ENCODE measurements around the gene ZNF140. TPM values are rescaled to one million over a fixed set of nuclear protein-coding genes. Genes with fewer than 3 reads are reported as not detected.

ZNF140 gene
- total RNA-seq, 6 experiments from 2014 or later: 5.9 to 9.3 (median 6.9) TPM

DNA sequence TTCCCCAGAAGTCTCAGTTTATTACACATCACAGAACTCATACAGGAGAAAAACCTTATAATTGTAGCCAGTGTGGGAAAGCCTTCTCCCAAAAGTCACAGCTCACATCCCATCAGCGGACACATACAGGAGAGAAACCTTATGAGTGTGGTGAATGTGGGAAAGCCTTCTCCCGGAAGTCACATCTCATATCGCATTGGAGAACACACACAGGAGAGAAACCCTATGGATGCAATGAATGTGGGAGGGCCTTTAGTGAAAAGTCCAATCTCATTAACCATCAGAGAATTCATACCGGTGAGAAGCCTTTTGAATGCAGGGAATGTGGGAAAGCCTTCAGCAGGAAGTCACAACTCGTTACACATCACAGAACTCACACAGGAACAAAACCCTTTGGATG is 23.3 kb upstream of the ZNF140 start:
- no peak overlapping the region for H3K4me3 ChIP-seq
- no peaks in the 10 kb centered on the region for H3K27me3 ChIP-seq
- H3K36me3 ChIP-seq: peaks cover 0 to 26% (median 10%) of the 10 kb centered on the region in 4 donors
- H3K9me3 ChIP-seq: peaks cover 11 to 96% (median 58%) of the 10 kb centered on the region in 4 donors
- no peak for TF ChIP-seq POLR2A (IDR thresholded peaks at IDR 0.05)
- TF ChIP-seq, protein P1, sequence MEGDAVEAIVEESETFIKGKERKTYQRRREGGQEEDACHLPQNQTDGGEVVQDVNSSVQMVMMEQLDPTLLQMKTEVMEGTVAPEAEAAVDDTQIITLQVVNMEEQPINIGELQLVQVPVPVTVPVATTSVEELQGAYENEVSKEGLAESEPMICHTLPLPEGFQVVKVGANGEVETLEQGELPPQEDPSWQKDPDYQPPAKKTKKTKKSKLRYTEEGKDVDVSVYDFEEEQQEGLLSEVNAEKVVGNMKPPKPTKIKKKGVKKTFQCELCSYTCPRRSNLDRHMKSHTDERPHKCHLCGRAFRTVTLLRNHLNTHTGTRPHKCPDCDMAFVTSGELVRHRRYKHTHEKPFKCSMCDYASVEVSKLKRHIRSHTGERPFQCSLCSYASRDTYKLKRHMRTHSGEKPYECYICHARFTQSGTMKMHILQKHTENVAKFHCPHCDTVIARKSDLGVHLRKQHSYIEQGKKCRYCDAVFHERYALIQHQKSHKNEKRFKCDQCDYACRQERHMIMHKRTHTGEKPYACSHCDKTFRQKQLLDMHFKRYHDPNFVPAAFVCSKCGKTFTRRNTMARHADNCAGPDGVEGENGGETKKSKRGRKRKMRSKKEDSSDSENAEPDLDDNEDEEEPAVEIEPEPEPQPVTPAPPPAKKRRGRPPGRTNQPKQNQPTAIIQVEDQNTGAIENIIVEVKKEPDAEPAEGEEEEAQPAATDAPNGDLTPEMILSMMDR (IDR thresholded peaks at IDR 0.05): no peak
- WGBS (ENCODE audit: insufficient coverage, low coverage, low lambda C conversion rate, missing lambda C conversion rate): 97% methylated on average over 5 of the region's 5 CpGs
- DNase-seq (no peak), ATAC-seq (no peak)
- H3K4me1 ChIP-seq: no peaks in the 10 kb centered on the region
- intact Hi-C loops (cut with DNase I): no loop called here
- no peak overlapping the region for H3K27ac ChIP-seq

DNA sequence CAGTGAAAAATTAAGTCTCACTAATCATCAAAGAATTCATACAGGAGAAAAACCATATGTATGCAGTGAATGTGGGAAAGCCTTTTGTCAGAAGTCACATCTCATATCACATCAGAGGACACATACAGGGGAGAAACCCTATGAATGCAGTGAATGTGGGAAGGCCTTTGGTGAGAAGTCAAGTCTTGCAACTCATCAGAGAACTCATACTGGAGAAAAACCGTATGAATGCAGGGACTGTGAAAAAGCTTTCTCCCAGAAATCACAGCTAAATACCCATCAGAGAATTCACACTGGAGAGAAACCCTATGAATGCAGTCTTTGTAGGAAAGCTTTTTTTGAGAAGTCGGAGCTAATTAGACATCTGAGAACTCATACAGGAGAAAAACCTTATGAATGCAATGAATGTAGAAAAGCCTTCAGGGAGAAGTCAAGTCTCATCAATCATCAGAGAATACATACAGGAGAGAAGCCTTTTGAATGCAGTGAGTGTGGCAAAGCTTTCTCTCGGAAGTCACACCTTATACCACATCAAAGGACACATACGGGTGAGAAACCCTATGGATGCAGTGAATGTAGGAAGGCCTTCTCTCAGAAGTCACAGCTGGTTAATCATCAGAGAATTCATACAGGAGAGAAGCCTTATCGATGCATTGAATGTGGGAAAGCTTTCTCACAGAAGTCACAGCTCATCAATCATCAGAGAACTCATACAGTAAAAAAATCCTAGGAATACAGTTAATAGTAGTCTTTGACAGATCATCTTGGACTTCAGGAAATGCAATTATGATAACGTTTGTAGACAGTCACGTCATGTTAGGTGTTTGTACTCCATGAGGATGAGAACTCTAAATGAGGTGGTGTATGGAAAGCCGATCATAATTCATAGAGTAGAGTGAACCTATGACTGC is 22.3 kb upstream of the ZNF140 start:
- TF ChIP-seq, protein P1 (IDR thresholded peaks at IDR 0.05): no peak
- TF ChIP-seq POLR2A (IDR thresholded peaks at IDR 0.05): no peak
- Histone ChIP-seq H3K9me3 (peaks cover 11 to 96% (median 60%) of the 10 kb centered on the region in 4 donors), H3K4me1 (no peaks in the 10 kb centered on the region), H3K27ac (no peak overlapping the region), H3K4me3 (no peak overlapping the region), H3K36me3 (peaks cover 0 to 16% (median 4%) of the 10 kb centered on the region in 4 donors), H3K27me3 (no peaks in the 10 kb centered on the region)
- DNase-seq: no peak
- intact Hi-C loops (cut with DNase I): no loop called here
- no peak for ATAC-seq
- WGBS (ENCODE audit: insufficient coverage, low coverage, low lambda C conversion rate, missing lambda C conversion rate): 93% methylated on average over 8 of the region's 8 CpGs

DNA sequence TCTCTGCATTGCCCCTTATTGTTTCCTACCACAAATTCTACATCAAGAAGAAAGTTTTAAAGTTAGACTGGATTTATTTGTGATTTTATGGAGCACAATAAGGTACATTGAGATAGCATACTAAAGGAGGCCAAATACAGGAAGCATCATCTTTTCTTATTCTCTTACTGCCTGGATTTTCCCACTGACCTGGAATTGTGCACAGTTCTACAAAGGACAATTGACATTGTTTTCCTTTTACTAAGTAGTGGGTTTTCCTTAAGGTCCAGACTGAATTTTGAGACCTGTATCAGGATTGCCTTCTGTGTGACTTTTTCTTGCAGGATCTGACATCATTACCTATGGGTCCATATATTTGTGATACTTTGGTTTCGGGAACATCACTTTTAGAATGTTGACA is 18.8 kb upstream of the ZNF140 start:
- Histone ChIP-seq H3K27me3 (no peaks in the 10 kb centered on the region), H3K27ac (no peak overlapping the region), H3K9me3 (peaks cover 11 to 93% (median 55%) of the 10 kb centered on the region in 4 donors), H3K36me3 (peaks cover 0 to 5% (median 0%) of the 10 kb centered on the region in 4 donors), H3K4me1 (no peaks in the 10 kb centered on the region), H3K4me3 (no peak overlapping the region)
- intact Hi-C loops (cut with DNase I): no loop called here
- ATAC-seq: no peak
- TF ChIP-seq, protein P1 (IDR thresholded peaks at IDR 0.05): no peak
- TF ChIP-seq POLR2A (IDR thresholded peaks at IDR 0.05): no peak
- DNase-seq: no peak
- 80% methylated on average over 1 of the region's 1 CpG for WGBS (ENCODE audit: insufficient coverage, low coverage, low lambda C conversion rate, missing lambda C conversion rate)

DNA sequence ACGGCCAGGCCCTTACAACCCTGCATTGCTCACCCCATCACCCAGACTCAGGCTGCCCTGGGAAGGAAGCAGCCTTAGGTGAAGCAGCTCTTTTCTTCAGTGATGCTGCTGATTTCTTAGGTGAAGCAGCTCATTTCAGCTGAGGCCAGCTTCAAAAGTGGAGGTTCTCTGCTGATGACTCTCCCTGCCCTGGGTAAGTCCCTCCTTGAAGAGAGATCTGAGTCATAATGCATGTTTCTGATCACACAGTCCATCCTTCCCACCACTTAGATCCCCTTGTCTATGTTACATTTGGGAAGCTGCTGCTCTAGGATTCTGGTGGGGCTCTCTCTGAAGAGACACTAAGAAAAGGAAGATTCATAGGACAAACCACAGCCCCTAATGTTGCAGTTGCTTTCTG is 17.2 kb upstream of the ZNF140 start:
- DNase-seq (no peak), ATAC-seq (no peak)
- H3K4me3 ChIP-seq: no peak overlapping the region
- H3K27ac ChIP-seq: no peak overlapping the region
- H3K36me3 ChIP-seq: no peaks in the 10 kb centered on the region
- H3K4me1 ChIP-seq: no peaks in the 10 kb centered on the region
- TF ChIP-seq, protein P1 (IDR thresholded peaks at IDR 0.05): no peak
- no peak for TF ChIP-seq POLR2A (IDR thresholded peaks at IDR 0.05)
- no peaks in the 10 kb centered on the region for H3K27me3 ChIP-seq
- 100% methylated on average over 1 of the region's 1 CpG for WGBS (ENCODE audit: insufficient coverage, low coverage, low lambda C conversion rate, missing lambda C conversion rate)
- intact Hi-C loops (cut with DNase I): no loop called here
- H3K9me3 ChIP-seq: peaks cover 11 to 77% (median 43%) of the 10 kb centered on the region in 4 donors
